Loucy (cell line): ENCODE data around the gene FMN1.

Experiments
- CTCF ChIP-seq: fragments of 200-600 bp; sonication (generic); conservative IDR thresholded peaks from 2 replicates; pipeline ENCODE4 v1.5.1; 2014; ENCODE audit warnings: mild to moderate bottlenecking, antibody characterized with exemption, low read length
- EZH2phosphoT487 ChIP-seq: fragments of 200-600 bp; IDR thresholded peaks from 2 replicates; pipeline ENCODE4 v1.6.1; 2018; ENCODE audit warnings: antibody characterized with exemption, mild to moderate bottlenecking, moderate library complexity, borderline replicate concordance

- TF ChIP-seq CTCF (no peak), EZH2phosphoT487 (no peak)
These were observed 342.9 kb downstream of the FMN1 start for GRCh38 chr15:32851572-32851971.
